HUES6 (cell line): ENCODE measurements around the gene GIMAP6.
"Not testable (repeated sequence)": the region's sequence is repeated elsewhere in the genome, so short reads cannot be mapped to it uniquely, and the experiment has no call there.

Experiments
- H3K27ac ChIP-seq: 2 replicates; pipeline ENCODE4 v1.7.0; 2013; ENCODE audit warnings: low read depth, mild to moderate bottlenecking, low read length, inconsistent platforms
- H3K27me3 ChIP-seq: 2 replicates; pipeline ENCODE4 v1.6.1; 2013; ENCODE audit warnings: low read length; ENCODE audit not compliant: control insufficient read depth, insufficient read depth
- H3K36me3 ChIP-seq: 2 replicates; pipeline ENCODE4 v1.6.1; 2013; ENCODE audit warnings: low read length; ENCODE audit not compliant: control insufficient read depth, insufficient read depth
- H3K4me1 ChIP-seq: 2 replicates; pipeline ENCODE4 v1.6.1; 2013; ENCODE audit warnings: low read length; ENCODE audit not compliant: control insufficient read depth, insufficient read depth
- H3K4me3 ChIP-seq: 2 replicates; pipeline ENCODE4 v1.5.1; 2013; ENCODE audit warnings: low read depth, low read length
- H3K9ac ChIP-seq: one replicate; pipeline ENCODE4 v1.6.1; 2013; ENCODE audit warnings: mild to moderate bottlenecking, low read length
- H3K9me3 ChIP-seq: 2 replicates; pipeline ENCODE4 v1.6.1; 2013; ENCODE audit warnings: low read depth, low read length; ENCODE audit not compliant: control insufficient read depth, insufficient read depth

The GIMAP6 gene

DNA sequence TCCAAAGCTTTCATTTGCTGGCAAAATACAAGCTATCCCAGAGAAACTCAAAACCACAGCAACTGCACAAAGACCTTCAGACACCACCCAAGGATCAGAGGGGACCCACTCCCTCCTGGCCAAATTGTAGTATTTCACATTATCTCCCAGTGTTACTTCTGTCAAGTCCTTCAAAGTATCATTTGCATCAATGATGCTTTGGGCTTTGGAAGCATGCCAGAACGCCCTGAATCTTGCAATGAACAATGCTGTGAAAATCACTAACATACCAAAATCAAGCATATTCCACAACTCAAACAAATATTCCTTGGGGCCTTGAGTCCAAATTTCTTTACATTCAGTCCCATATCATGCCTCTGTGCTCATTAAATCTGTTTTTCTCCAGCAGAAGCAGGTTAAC, 17.8 kb downstream of the GIMAP6 start:
- not testable (repeated sequence) for H3K9ac ChIP-seq, H3K9me3 ChIP-seq, H3K27ac ChIP-seq, H3K36me3 ChIP-seq, H3K27me3 ChIP-seq, H3K4me3 ChIP-seq, H3K4me1 ChIP-seq

DNA sequence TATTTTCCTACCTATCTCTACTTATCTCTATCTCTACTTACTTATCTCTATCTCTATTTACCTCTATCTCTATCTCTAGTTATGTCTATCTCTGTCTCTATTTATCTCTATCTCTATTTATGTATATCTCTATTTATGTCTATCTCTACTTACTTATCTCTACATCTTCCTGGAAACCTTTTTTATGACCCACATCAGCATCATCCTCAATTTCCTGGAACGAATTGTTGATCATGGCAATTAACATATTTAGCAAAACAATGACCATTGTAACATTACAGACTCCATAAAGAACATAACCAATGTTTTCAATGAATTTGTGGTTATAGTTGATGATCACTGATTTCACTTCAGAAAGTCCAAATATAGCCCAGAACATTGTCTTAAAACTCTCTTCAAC, 18.3 kb downstream of the GIMAP6 start:
- H3K4me3 ChIP-seq: no peak overlapping the region
- no peaks in the 10 kb centered on the region for H3K27me3 ChIP-seq
- H3K9ac ChIP-seq: no peak overlapping the region
- H3K9me3 ChIP-seq: no peaks in the 10 kb centered on the region
- no peak overlapping the region for H3K27ac ChIP-seq
- H3K36me3 ChIP-seq: no peaks in the 10 kb centered on the region
- H3K4me1 ChIP-seq: no peaks in the 10 kb centered on the region; the same call in 1 of the 2 replicates

DNA sequence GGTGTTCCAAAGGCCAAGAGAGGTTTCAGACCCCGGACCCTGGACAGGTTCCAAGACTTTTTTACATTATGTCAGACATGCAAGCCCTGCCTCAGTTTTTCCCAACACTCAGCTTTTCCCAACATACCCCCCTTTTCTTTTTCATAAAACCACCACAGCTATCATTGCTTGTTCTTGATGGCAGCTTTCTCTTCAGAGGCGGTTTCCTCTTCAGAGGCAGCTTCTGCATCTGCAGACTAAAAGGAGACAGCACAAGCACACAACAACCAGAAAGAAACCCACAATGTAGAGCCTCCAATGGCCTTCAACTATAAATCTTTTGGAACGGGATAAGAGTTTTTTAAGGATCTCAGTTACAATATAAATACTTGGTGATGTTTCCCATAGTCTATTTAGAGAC, 19.3 kb downstream of the GIMAP6 start:
- H3K27me3 ChIP-seq: no peaks in the 10 kb centered on the region
- no peaks in the 10 kb centered on the region for H3K9me3 ChIP-seq
- H3K4me3 ChIP-seq: no peak overlapping the region
- H3K36me3 ChIP-seq: no peaks in the 10 kb centered on the region
- no peak overlapping the region for H3K9ac ChIP-seq
- H3K27ac ChIP-seq: no peak overlapping the region
- H3K4me1 ChIP-seq: no peaks in the 10 kb centered on the region; the same call in 1 of the 2 replicates

DNA sequence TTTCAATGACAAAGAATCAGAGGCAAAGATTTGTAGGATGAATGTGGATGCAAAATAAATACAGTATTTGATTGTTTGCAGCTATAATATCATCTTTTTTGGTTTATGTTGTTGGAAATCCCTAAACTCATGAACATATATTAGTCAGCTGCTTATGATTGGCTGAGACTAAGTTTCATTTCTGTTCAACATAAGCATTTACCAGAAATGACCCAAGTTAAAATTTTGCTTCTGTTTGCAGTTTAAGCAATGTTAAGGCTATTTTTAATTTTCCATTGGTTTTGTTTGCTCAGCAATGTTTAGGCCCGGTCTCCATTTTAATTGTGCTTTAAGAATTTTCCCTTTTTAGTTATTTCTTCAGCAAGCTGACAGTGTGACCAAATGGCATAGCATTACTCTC, 22.0 kb downstream of the GIMAP6 start:
- Histone ChIP-seq H3K9me3 (peaks cover 7% of the 10 kb centered on the region; the same call in 1 of the 2 replicates), H3K4me3 (no peak overlapping the region), H3K27ac (no peak overlapping the region), H3K9ac (no peak overlapping the region), H3K4me1 (no peaks in the 10 kb centered on the region), H3K36me3 (no peaks in the 10 kb centered on the region), H3K27me3 (no peaks in the 10 kb centered on the region)

DNA sequence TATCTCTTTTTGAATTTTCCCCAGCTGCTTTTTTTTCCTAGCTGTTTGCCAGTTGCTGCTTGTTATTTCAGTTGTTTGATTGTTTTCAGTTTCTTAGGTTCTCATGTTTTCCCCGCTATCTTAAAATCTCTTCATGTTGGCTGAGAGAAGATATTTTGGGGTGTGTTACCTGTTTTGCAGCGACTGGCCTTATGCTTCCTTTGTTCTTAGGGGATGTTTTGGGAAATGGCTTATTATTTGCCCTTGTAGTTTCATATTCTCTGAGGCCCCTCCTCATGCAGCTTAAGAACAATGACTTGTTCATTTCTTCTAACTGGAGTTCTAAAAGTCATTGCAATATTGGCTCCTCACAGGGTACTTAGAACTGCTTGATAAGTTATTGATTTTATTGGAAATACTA, 28.6 kb downstream of the GIMAP6 start:
- not testable (repeated sequence) for H3K36me3 ChIP-seq, H3K4me1 ChIP-seq

DNA sequence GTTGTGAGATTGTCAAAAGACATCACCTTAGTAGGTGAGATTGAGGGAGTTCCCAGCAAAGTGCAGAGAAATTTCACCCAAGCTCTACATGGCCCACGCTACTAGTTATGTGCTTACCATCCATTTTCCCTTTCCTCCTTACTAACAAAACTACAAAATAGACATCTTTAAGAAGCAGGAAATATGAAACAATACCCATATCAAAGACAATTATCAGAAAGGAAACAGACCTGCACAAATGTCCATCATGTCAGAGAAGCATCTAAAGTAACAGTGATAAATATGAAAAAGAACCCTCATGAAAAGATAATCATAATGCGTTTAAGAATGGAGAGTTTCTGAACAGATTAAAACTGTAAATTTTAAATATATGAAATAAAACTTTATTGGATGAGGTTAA, 36.8 kb downstream of the GIMAP6 start:
- peaks cover 22% of the 10 kb centered on the region for H3K9me3 ChIP-seq
- no peaks in the 10 kb centered on the region for H3K4me1 ChIP-seq
- H3K36me3 ChIP-seq: no peaks in the 10 kb centered on the region
- H3K27me3 ChIP-seq: no peaks in the 10 kb centered on the region
- no peak overlapping the region for H3K4me3 ChIP-seq
- H3K9ac ChIP-seq: no peak overlapping the region
- no peak overlapping the region for H3K27ac ChIP-seq

More for the DNA sequence above, 28.6 kb downstream of the GIMAP6 start:
- H3K9me3 ChIP-seq, H3K9ac ChIP-seq, H3K4me3 ChIP-seq, H3K27me3 ChIP-seq, H3K27ac ChIP-seq: not testable (repeated sequence)

DNA sequence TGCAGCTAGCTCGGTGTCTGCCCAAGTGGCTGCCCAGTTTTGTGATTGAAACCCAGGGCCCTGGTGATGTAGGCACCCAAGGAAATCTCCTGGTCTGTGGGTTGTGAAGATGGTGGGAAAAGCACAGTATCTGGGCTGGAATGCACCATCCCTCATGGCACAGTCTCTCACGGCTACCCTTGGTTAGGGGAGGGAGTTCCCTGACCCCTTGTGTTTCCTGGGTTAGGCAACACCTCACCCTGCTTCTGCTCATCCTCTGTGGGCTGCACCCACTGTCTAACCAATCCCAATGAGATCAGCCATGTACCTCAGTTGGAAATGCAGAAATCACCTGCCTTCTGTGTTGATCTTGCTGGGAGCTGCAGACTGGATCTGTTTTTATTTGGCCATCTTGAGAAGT, 37.4 kb downstream of the GIMAP6 start:
- Histone ChIP-seq H3K4me1 (no peaks in the 10 kb centered on the region), H3K36me3 (no peaks in the 10 kb centered on the region), H3K4me3 (no peak overlapping the region), H3K9ac (no peak overlapping the region), H3K9me3 (peaks cover 22% of the 10 kb centered on the region), H3K27ac (no peak overlapping the region), H3K27me3 (no peaks in the 10 kb centered on the region)

DNA sequence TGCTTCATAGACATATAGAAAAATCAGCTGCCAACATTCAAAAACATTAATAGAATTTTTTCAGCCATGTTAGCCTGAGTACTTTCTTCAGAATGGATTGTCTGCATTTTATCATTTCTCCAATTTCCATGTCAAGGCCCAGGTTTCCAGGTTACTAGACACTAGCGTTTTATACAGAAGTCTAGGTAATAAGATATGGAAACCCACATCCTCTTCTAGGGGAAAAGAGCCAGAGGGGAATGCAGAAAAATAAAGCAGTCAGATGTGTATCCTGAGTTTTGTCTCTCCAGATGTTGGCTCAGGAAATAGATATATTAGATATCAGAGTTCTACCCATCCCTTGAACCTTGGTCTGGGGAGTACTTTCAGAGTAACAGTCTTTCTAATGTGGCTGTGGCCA, 44.6 kb downstream of the GIMAP6 start:
- Histone ChIP-seq H3K36me3 (no peaks in the 10 kb centered on the region), H3K4me1 (no peaks in the 10 kb centered on the region), H3K27ac (no peak overlapping the region), H3K9me3 (0 out of 2 replicates have a peak, but pooled peaks cover 2% of the 10 kb centered on the region), H3K4me3 (no peak overlapping the region), H3K27me3 (peaks cover 12% of the 10 kb centered on the region; the same call in 1 of the 2 replicates), H3K9ac (no peak overlapping the region)

DNA sequence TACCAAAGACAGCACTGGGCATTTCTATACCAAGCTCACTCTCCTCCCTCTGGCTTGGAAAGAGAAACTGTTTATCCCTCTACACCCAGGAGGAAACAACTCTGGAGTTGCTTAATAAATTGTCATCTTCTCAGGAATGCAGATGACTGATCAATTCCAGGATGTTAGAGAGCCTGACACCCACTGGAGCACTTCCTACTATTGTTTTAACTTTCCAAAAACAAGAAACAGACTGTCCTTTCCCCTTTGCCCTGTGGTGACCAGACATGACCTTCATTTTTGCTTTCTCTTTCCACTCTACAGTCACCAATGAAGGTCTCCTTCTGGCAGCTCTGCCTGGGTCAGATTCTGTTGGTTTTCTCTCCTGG, 45.4 kb downstream of the GIMAP6 start:
- Histone ChIP-seq H3K4me1 (no peaks in the 10 kb centered on the region), H3K9me3 (0 out of 2 replicates have a peak, but pooled peaks cover 2% of the 10 kb centered on the region), H3K27me3 (peaks cover 12% of the 10 kb centered on the region; the same call in 1 of the 2 replicates), H3K36me3 (no peaks in the 10 kb centered on the region), H3K9ac (no peak overlapping the region), H3K27ac (no peak overlapping the region), H3K4me3 (no peak overlapping the region)

DNA sequence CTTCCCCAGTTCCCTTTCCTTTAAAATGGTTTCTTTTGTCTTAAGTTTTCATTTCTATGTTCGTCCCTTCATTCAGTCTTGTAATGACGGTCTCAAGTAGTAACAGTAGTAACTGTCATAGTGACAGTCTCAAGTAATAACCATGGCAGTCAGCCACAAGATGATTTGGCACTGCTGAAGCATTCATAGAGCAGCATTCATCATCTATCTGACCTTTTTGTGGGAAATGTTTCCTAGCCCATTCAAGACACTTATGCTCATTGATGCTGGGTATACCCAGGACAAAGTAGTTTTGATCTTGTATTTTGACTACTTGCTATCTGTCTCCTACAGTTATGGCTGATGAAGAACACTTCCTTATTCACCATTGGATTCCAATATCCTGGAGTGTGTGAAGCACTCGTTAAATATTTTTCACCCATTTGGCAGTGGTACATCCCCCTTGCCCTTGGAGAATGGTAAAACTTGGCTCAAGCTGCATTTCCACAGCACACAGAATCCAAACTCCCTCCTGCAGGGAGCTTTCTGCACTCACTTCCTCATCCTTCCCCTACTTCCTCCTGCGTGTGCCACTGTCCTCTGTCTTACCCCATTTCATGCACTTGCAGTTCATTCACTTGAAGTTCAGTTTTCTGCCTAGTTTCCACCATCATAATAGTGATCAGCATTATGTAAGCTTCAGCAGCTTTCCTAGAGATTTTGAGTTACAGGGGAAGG, 46.0 kb downstream of the GIMAP6 start:
- Histone ChIP-seq H3K36me3 (no peaks in the 10 kb centered on the region), H3K4me1 (no peaks in the 10 kb centered on the region), H3K27me3 (peaks cover 12% of the 10 kb centered on the region; the same call in 1 of the 2 replicates), H3K4me3 (no peak overlapping the region), H3K27ac (no peak overlapping the region), H3K9me3 (peaks cover 4% of the 10 kb centered on the region; the same call in 1 of the 2 replicates), H3K9ac (no peak overlapping the region)

DNA sequence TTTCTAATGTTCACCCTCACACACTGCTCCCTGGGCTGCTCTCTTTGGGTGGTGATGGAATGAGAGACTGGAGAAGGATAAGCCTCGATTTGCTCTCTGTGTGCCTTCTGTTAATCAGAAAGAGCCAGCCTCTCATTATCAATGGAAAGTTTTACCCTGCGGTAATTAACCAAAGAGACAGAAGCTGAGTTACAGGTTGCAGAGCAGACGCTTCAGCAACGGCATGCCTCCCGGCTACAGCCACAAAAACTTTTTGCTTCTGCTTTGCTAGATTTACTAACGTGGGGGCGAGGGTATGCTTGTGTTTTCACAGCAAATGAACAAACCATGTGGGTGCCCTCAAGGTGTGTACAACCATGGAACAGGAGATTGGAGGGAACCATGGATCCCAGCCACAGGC, 47.0 kb downstream of the GIMAP6 start:
- no peak overlapping the region for H3K9ac ChIP-seq
- H3K4me3 ChIP-seq: no peak overlapping the region
- peaks cover 14% of the 10 kb centered on the region for H3K9me3 ChIP-seq
- H3K4me1 ChIP-seq: no peaks in the 10 kb centered on the region
- H3K36me3 ChIP-seq: no peaks in the 10 kb centered on the region
- H3K27ac ChIP-seq: no peak overlapping the region
- peaks cover 12% of the 10 kb centered on the region; the same call in 1 of the 2 replicates for H3K27me3 ChIP-seq
